Measurements from ENCODE around the gene PIGR.

DNA sequence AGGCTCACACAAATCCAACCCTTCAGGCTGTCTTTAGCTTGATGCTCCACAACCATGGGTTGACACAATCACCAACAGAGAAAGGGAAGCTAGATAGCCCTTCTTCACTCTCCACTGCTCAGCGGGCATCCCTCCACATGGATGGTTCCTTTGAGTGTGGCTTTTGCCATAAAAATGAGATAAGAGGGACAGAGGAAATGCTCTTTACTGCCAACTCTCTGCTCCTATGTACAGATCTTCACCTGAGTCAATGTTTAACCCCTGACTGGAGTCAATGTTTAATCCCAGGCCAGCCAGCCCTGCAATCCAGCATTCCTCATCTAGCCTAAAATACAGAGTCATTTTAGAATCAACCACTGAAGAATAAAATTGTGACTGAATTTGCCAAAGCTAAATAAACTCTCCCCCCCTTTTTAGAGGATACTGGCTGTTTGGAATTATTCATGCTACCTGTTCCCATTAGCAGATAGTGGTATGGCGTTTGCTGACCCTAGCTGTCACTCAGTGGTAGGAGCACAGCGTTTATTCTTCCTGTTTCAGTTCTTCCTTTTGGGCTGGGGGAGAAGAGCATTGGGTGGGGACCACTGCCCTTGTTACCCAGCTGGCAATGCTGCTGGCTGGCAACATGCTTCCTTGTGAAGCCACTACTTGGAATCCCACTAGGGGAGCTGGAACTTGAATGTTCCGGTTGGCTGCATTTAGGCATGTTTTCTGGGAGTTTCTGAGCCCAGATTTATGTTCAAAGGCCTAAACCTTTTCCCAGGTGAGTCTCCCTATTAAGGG, 5.2 kb upstream of the PIGR start:
- TF ChIP-seq, protein P1, sequence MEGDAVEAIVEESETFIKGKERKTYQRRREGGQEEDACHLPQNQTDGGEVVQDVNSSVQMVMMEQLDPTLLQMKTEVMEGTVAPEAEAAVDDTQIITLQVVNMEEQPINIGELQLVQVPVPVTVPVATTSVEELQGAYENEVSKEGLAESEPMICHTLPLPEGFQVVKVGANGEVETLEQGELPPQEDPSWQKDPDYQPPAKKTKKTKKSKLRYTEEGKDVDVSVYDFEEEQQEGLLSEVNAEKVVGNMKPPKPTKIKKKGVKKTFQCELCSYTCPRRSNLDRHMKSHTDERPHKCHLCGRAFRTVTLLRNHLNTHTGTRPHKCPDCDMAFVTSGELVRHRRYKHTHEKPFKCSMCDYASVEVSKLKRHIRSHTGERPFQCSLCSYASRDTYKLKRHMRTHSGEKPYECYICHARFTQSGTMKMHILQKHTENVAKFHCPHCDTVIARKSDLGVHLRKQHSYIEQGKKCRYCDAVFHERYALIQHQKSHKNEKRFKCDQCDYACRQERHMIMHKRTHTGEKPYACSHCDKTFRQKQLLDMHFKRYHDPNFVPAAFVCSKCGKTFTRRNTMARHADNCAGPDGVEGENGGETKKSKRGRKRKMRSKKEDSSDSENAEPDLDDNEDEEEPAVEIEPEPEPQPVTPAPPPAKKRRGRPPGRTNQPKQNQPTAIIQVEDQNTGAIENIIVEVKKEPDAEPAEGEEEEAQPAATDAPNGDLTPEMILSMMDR (IDR thresholded peaks at IDR 0.05) = no peak
- TF ChIP-seq POLR2A (IDR thresholded peaks at IDR 0.05) = no peak

Measured in adrenal gland (tissue), 5 donors.